ENCODE data around the gene H2BK1. TPM values are rescaled to one million over a fixed set of nuclear protein-coding genes. Genes with fewer than 3 reads are reported as not detected.

H2BK1 gene
- total and polyA plus RNA-seq, 8 donors, result not detected

DNA sequence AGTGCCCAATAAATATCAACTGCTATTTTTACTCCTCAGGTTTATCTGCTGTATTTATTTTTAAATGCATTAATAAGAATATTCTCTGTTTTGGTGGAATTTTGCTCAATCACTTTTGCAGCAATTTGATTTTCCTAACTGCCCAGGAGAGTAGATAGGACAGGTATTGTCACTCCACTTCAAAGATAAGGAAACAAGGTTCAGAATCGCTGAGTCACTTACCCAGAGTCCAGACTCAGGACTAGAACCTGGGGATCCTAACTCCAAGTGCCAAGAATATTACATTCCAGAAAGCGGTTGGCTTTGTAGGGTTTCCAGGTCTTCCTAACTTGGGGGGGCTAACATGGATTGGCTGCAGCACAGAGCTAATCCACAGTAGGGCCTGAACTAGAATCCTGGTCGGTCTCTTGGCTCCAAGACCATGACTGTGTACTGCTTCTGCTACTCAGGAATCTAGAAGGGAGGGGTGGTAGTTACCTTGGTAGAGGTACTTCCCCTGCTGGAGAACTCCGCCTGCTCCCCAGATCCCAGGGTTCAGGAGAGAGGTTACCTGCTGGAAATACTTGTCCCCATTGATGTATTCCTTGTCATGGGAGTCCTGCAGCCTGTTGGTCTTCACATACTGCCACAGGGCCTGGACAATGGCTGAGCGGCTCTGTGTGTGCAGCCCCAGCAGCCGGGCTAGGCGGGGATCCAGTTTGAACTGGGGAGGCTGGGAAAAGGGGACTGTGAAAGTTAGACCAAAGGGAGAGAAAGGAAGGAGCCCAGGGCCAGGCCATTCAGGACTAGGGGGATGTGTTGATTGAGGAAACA lies 30.9 kb upstream of the H2BK1 start:
- 84 to 86% methylated on average over 7 of the region's 7 CpGs for WGBS, 2 donors
- H3K4me3 ChIP-seq, result no peak overlapping the region
- intact Hi-C loops (cut with DNase I), result loop anchor here in 2 of 3 donors (5.0 to 10.0 kb wide), 2 partner anchors 61 to 64 kb away; no protein-coding TSS in a partner anchor
- ATAC-seq (no peak), DNase-seq (no peak), FAIRE-seq (no peak)
- no peaks in the 10 kb centered on the region for H3K9me3 ChIP-seq
- peaks cover 0 to 20% (median 4%) of the 10 kb centered on the region in 3 donors for H3K36me3 ChIP-seq
- no peaks in the 10 kb centered on the region for H3K27me3 ChIP-seq
- TF ChIP-seq, protein P1, sequence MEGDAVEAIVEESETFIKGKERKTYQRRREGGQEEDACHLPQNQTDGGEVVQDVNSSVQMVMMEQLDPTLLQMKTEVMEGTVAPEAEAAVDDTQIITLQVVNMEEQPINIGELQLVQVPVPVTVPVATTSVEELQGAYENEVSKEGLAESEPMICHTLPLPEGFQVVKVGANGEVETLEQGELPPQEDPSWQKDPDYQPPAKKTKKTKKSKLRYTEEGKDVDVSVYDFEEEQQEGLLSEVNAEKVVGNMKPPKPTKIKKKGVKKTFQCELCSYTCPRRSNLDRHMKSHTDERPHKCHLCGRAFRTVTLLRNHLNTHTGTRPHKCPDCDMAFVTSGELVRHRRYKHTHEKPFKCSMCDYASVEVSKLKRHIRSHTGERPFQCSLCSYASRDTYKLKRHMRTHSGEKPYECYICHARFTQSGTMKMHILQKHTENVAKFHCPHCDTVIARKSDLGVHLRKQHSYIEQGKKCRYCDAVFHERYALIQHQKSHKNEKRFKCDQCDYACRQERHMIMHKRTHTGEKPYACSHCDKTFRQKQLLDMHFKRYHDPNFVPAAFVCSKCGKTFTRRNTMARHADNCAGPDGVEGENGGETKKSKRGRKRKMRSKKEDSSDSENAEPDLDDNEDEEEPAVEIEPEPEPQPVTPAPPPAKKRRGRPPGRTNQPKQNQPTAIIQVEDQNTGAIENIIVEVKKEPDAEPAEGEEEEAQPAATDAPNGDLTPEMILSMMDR (IDR thresholded peaks at IDR 0.05), result no peak
- no peak overlapping the region for H3K27ac ChIP-seq
- H3K4me1 ChIP-seq, result peaks cover 7 to 13% (median 8%) of the 10 kb centered on the region in 3 donors

DNA sequence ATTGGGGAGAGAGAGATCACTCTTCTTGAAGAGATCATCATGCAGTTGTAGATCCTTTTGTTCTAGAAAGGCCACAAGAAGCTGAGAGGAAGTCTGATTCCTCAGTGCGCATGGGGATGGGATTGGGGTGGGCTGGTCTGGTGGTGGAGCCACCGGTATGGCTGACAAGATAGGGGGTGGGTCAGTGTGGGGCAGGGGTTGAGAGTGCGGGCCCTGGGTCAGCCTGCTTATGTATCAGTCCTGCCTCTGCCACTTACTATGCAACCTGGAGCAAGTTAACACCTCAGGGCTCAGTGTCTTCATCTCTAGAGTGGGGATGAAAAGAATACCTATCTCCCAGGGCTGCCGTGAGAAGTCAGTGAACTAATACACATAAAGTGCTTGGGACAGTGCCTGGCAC lies 30.2 kb upstream of the H2BK1 start:
- Histone ChIP-seq H3K4me3 (no peak overlapping the region), H3K9me3 (no peaks in the 10 kb centered on the region), H3K27ac (no peak overlapping the region), H3K27me3 (no peaks in the 10 kb centered on the region), H3K36me3 (peaks cover 0 to 20% (median 4%) of the 10 kb centered on the region in 3 donors), H3K4me1 (peaks cover 6 to 10% (median 8%) of the 10 kb centered on the region in 3 donors)
- TF ChIP-seq, protein P1 (IDR thresholded peaks at IDR 0.05), result no peak
- no peak for DNase-seq
- FAIRE-seq, result no peak
- intact Hi-C loops (cut with DNase I), result loop anchor here in 2 of 3 donors (5.0 to 10.0 kb wide), 2 partner anchors 62 to 64 kb away; no protein-coding TSS in a partner anchor
- ATAC-seq, result no peak
- 80 to 86% methylated on average over 4 of the region's 4 CpGs for WGBS, 2 donors

DNA sequence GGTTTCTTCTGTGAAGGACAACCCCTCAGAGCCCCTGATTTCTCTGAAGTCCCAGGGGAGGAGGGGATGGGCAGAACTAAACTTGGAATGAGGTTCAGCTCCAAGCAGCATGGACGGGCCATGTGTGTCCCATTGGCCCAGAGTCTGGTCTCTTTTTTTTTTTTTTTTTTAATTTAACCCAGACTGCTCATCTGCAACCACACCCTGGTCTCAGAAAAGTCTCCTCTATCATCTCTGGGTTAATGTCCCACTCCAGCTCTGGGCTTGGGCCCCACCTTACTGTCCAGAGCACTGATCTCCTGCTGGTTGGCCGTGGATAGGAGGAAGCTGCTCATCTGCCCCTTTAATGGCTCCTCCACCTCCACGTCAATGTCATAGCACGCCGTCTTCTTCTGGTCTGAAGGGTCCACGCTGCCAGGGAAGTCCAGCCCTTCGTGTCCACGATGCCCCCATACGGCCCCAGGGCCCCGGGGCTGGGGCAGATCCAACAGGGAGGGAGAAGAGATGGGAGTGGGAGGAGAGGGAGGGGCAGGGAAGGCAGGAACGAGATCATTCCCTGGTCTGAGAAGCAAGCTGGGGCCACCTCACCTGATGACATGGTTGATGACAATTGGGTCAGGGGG lies 29.7 kb upstream of the H2BK1 start:
- no peak for DNase-seq
- TF ChIP-seq, protein P1 (IDR thresholded peaks at IDR 0.05), result no peak
- ATAC-seq, result no peak
- no peak overlapping the region for H3K4me3 ChIP-seq
- H3K27me3 ChIP-seq, result no peaks in the 10 kb centered on the region
- H3K9me3 ChIP-seq, result no peaks in the 10 kb centered on the region
- FAIRE-seq, result no peak
- H3K4me1 ChIP-seq, result peaks cover 0 to 5% (median 3%) of the 10 kb centered on the region in 3 donors
- intact Hi-C loops (cut with DNase I), result loop anchor here in 2 of 3 donors (5.0 to 10.0 kb wide), 2 partner anchors 62 to 65 kb away; no protein-coding TSS in a partner anchor
- H3K27ac ChIP-seq, result no peak overlapping the region
- 66 to 76% methylated on average over 11 of the region's 11 CpGs for WGBS, 2 donors
- H3K36me3 ChIP-seq, result peaks cover 0 to 25% (median 4%) of the 10 kb centered on the region in 3 donors

DNA sequence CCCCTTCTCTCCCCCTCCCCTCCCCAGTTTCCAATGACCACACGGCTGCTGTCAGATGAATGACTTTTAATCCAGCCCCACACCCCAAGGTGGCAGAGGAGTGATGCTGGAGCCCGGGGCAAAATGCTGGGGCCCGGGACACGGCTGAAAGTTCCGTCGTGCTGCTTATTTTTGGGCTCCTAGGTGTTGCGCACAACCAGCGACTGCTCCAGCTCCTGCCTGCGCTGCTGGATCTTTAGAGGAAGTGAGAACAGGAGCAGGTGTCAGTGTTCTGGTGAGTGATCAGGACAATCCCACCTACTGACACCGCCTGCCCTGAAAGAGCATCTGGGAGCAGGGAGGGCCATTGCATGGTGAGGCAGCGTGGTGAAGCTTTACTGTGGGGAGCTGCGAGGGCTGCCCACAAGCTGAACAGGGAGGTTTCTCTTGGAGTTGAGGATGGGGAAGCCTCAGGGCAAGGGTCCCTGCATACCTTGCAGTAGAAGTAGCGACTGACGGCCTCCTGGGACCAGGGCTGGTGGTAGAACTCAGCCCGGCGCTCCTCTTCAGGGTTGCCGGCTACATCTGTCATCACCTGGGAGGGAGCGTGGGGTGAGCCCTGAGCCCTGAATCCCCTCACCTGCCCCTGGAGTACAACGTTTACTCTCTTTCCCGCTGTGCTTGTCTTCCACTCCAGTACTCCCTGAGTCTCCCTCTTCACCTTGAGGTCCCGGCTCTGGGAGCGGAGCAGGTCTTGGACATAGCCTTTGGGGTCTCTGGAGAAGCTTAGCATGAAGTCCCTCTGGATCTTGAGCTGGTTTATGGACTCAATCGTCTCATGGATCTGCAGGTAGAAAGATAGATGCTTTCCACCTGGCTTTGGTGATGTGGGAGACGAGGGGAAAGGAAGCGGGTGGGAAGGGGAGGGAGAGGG lies 28.9 kb upstream of the H2BK1 start:
- Histone ChIP-seq H3K27me3 (no peaks in the 10 kb centered on the region), H3K36me3 (peaks cover 0 to 25% (median 4%) of the 10 kb centered on the region in 3 donors), H3K27ac (no peak overlapping the region), H3K9me3 (no peaks in the 10 kb centered on the region), H3K4me3 (no peak overlapping the region), H3K4me1 (peaks cover 0 to 1% (median 1%) of the 10 kb centered on the region in 3 donors)
- no peak for ATAC-seq
- TF ChIP-seq, protein P1 (IDR thresholded peaks at IDR 0.05), result no peak
- WGBS, 2 donors, result 87 to 88% methylated on average over 25 of the region's 25 CpGs
- no peak for DNase-seq
- no peak for FAIRE-seq
- intact Hi-C loops (cut with DNase I), result no loop called here

All from pancreas (tissue), 10 donors.